Upper lobe of left lung (tissue), 4 donors: ENCODE measurements around the gene MINPP1.

ENCODE experiments used
- CTCF ChIP-seq, 6 experiments: fragments of 450-650 bp in 4 of 6; fragments of 200-600 bp in 2 of 6; sonication (generic) in 2 of 6; IDR thresholded peaks; one replicate each; pipeline ENCODE4 v1.5.1; 2016 to 2019; ENCODE audit warnings: antibody characterized with exemption in 6 of 6
- EP300 ChIP-seq, 4 donors: sonication (generic); formaldehyde crosslinking; IDR thresholded peaks; one replicate each; pipeline ENCODE4 v1.5.1; 2017; ENCODE audit warnings: antibody characterized with exemption in 4 of 4, control low read depth in 2 of 4
- POLR2A ChIP-seq, 4 donors: fragments of 450-650 bp; IDR thresholded peaks; one replicate each; pipeline ENCODE4 v1.5.1; 2016 to 2017; ENCODE audit warnings: antibody characterized with exemption in 4 of 4, mild to moderate bottlenecking in 2 of 4
- POLR2AphosphoS5 ChIP-seq, 2 donors: sonication (generic); formaldehyde crosslinking; IDR thresholded peaks; one replicate each; pipeline ENCODE4 v1.5.1; 2017; ENCODE audit warnings: antibody characterized with exemption in 2 of 2

DNA sequence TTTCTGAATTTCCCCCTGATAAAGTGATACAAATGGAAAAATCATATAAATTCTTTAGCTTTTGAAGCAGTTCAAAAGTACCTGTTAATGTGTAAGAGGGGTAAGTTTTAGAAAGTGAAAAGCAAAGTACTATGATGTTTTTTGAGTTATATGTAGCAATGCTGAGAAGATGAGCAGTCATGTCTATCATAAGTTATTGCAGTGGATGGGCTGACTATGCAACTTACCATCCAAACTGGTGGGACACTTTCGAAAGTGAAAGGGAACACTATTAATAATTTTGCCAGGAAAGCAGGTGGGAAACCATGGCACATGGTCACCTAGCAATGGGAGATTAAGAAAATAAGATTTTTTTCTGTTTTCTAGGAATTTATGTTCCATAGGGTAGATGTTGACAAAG lies 4.1 kb downstream of the MINPP1 start:
- TF ChIP-seq CTCF (IDR thresholded peaks at IDR 0.05) = no peak
- TF ChIP-seq POLR2AphosphoS5 (IDR thresholded peaks at IDR 0.05) = no peak
- no peak for TF ChIP-seq POLR2A (IDR thresholded peaks at IDR 0.05)
- no peak for TF ChIP-seq EP300 (IDR thresholded peaks at IDR 0.05)
